Activated CD4-positive, alpha-beta T cell treated with anti-CD3 and anti-CD28 coated beads for 1 hour (primary cell): Measurements from ENCODE around the gene THEM5.

Experiments
- DNase-seq: peaks from one replicate; pipeline ENCODE4 v3.0.0-alpha.2; 2020

Gene THEM5

DNA sequence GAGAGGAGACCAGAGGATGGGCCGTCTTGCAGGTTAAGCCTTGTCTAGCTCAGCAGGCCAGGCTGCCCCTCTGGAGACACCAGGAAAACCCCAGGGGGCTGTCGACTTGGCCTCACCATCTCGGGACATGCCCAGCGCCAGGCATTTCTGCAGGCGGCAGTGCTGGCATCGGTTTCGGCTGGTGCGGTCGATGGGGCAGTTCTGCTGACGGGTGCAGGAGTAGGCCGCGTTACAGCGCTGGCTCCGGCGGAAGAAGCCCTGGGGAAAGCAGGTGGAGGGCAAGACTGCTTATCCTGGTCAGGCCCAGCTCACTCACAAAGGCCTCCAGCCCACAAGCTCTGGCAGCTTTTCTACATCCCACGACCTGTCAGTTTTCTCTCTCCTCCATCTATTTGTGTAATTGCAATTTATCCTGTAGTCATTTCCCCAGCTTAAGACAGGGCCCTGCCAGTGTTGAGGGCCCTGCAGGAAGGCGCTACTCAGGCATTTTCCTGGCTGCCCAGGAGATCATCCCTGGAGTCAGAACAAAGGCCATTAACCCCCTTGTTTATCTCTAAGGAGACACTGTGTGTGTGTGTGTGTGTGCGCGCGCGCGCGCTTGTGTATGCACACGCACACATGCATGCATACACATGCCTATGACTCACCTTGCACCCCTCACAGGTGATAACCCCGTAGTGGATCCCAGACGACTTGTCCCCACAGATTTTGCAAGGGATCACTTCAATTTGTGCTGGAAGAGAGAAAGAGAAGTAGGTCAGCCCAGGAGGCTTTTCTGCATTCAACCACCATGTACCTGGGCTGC is 36.8 kb downstream of the THEM5 start:
- DNase-seq, result no peak

DNA sequence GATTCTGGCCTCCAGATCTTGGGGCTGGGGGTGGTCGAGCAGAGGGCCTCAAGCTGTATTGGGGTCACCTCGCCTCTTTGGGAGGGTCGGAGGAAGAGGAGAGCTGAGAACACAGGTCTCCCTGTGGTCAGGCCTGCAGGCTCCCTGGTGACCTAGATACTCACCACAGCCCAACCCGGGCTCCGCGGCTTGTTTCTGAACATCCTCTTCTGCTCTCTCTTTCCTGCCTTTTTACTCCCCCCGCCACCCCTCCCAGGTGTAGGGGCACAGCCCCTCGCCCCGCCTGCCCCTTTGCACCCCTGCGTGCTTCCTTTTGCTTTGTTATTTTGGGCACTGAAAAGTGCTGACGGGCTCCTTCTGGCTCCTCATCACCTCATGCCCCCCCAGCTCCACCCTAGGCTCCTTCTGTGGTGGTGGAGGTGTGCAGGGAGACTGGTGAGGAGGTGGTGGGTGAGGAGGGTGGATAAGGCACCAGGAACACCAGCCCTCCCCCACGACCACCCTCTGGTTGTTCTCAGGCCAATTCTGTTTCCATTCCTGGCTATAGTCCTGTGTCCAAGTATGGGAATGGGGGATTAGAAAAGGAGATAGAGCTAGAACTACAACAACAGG is 37.7 kb downstream of the THEM5 start:
- no peak for DNase-seq

DNA sequence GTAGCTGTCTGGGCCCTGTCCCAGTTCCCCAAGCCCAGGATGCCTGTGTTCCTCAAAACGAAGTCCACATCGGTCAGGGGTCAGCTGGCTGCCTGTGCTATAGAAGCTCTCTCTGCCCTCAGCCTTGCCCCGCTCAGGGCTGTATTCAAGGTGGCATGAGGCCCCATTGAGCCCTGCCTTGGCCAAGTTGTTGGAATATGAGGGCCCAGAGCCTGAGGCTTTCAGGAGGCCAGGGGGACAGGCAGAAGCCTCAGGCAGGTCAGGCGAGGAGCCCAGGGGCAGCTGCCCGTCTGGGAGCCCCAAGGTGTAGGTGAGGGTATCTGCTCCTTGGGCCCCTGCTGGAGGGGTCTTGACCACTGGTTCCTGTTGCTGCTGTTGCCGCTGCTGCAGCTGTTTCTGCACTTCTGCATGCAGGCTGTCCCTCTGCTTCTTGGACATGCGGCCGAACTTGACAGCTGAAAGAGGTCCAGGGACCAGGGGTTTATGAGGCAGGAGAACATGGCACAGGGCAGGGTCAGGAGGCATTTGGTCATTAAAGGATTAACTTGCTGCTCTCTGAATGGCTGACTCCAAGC is 38.5 kb downstream of the THEM5 start:
- no peak for DNase-seq

DNA sequence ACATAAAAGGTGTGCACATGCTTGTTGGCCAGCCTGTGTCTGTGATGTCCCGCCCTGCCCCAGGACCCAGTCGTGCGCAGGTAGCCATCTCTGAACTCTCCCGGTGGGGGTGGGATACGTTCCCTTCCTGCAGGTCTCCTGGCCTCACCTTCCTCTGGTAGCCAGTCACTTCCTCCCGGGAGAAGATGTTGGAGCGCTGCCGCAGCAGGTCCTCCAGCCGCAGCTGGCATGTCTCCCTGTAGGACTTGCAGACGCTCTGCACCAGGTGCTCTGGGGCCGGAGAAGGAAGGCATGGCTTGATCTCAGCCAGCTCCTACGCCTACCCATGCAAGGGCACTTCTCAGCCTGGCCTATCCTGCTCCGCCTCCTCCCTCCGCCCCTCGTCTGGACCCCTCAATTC is 39.1 kb downstream of the THEM5 start:
- no peak for DNase-seq

DNA sequence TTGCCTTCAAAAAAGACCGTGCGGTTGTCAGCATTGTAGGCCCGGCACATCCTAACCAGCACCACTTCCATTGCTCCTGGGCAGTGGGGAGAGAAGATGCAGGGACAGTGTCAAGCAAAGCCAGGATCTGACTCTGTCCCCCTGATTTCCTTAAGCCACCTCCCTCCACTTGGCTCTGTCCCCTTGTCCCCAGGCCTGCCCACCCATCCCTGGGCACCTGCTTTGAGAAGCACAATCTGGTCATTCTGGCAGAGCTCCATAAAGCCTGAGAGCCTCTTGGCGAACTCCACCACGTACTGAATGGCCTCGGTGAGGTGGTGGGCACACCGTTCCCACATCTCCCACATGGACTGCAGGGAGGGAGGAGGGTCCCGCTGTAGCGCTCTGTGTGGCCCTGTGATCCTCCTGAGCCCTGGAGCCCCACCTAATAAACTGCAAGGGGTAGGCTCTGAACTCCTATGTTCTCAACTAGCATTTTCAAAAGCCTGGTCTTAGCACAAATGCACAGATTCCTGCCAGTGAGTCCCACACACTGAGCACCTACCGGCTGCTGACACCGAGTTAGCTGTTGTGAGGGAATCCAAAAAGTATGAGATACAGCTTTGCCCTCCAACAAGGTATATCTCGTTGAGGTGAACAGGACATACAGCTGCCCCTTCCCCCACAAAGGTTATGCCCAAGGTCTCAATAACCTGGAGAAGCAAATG is 40.1 kb downstream of the THEM5 start:
- no peak for DNase-seq

DNA sequence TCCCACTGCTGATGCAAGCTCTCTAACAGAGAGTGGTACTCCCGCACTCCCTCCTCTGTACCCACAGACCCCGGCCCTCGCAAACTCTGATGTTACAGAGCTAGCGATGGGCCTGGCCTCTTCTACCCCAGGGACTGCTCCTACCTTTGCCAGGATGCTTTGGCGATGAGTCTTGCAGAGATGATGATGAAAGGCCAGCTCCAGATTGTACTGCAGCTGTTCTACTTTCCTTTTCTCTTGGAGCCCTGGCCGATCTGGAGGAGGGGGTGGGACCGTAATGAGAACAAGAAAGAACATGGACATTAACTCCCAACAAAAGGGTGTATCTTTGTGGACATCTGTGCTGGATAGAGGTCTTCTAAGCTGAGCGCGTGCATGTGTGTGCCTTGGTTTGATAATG is 42.3 kb downstream of the THEM5 start:
- DNase-seq, result no peak

DNA sequence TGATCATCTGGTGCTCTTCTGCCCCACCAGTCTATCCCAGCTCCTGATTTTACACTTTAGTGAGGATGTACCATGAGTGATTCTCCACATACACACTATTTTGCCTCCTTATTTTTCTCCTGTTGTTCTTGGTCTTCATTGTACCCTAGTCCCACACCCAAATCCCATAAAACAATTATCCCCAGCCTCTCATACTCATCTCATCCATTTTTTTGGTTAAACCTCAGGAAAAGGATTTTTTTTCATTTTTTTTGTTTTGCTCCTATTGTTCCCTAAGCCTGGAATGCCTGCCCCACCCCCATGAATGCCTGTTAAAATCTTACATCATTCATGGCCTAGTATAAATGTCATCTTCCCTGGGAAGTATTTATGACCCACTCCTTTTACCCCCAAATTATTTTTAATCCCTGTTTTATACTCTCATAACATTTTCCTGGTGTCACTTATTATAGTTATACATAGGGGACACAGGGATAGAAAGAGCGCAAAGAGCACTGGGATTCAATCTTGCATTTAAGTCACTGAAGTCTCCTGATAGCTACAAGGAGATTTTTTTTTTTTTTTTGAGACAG is 43.4 kb downstream of the THEM5 start:
- no peak for DNase-seq

DNA sequence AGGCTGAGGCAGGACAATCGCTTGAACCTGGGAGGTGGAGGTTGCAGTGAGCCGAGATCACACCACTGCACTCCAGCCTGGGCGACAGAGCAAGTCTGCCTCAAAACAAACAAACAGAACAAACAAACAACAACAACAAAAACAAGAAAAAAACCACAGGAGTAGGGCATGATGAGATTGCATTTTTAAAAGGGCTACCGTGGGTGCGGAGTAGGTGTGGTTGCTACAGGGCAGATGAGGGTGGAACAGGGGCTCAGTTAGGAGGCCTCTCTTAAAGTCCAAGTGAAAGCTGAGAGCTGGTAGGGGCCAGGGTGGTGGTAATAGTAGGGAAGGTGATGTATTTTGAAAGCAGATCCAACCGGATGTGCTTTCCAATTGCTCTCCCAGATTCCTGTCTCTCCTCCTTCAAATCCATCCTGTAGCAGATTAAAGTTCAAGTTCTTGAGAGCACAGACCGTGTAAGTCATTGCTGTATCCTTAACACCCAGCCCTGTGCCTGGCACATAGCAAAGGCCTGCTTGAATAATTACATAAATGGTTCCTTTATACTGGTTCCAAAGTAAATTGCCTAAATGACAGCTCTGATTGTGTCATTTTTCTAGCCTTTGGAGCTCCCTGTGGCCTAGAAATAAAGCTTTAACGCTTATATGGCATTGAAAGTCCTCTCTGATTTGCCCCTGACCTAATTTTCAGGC is 44.1 kb downstream of the THEM5 start:
- no peak for DNase-seq

DNA sequence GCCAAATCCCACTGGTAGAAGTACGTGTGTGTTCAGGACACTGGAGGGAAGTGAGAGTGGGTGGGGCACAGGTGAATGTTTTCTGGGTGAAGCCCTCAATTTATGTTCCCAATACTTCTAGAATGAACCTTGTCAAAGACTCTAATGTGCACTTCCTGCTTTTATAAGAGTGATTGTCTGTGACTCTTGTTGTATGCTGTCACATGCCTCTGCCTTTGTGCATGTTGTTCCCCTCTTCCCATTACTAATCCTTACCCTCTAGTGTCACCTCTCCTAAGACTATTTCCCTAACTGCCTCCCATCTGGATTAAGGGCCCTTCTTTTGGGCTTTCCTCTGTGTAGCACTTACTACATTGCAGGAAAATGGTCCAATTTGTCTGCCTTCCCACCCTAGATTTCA is 45.7 kb downstream of the THEM5 start:
- DNase-seq, result no peak

DNA sequence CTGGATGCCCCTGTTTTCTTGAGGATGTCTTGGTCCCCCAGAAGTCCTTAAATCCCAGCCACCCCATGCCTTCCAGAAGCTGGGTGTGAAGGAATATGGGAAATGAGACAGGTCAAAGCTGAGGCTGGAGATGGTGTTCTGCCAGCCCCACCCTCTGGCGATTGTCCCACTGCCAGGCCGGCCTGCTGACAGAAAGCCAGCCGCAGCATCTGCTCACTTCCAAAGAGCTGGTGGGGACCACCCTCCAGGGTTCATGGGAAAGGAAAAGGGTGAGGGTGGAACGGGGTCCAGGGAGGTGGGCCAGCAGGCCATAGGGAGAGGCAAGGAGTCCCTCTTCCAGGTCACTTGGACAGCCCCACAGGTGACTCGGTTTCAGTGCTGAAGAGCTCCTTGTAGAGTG is 46.4 kb downstream of the THEM5 start:
- DNase-seq, result no peak

DNA sequence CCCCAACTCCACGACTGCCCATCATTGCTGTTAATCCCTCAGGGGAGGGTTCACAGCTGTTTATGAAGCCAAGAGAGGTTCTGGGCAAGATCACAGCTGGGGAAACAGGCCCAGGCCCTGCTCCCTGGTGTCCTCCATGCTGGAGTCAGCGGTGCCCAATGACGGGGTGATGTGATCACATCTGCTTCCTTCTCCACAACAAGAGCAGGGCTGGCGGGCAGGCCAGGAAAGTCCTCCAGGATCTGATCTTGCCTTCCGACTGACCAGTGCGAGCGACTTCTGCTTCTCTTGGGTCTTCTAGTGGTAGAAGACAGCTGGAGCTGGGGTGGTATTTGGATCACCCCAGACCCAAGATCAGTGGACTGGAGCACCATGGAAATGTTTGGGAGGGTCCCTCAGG is 47.3 kb downstream of the THEM5 start:
- DNase-seq, result no peak

DNA sequence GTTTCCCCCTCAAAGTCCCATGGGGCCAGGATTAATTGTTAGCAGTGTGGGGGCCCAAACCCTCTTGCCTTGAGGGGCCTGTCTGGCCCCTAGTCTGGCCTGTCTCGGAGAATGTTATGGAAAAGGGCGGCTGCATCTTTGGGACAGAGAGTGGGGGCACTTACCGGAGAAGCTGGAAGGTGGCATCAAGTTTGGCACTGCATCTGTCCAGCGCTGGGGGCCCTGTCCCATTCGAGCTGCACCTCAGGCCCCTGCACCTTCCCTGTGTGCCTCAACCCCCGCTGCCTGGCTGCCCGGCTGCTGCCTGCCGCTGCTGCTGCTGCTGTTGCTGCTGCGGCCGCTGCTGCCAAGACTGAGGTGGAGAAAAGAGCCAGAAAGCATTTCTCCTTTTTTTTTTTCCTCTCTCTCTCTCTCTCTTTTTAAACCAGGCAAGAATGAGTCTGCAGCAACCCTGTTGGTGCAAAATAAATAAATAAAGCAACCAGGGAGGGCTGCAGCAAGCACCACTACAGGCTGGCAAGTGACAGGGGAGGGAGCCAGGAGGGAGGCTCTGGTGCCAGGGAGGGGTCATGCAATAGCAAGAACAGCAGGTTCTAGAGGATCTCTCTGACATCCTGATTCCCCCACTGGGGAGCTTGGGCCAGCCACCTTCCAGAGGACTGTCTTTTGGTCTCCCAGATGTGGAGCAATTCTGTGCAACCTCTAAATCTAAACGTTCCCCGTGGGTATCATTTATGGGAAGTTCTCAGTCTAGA is 48.3 kb downstream of the THEM5 start, which contains the start of gene LINGO4:
TSS of gene LINGO4 (minus strand) at position 354 of the 755 bp plus-strand sequence. CDS start 2,715 bp downstream, outside the sequence.
- DNase-seq, result no peak

DNA sequence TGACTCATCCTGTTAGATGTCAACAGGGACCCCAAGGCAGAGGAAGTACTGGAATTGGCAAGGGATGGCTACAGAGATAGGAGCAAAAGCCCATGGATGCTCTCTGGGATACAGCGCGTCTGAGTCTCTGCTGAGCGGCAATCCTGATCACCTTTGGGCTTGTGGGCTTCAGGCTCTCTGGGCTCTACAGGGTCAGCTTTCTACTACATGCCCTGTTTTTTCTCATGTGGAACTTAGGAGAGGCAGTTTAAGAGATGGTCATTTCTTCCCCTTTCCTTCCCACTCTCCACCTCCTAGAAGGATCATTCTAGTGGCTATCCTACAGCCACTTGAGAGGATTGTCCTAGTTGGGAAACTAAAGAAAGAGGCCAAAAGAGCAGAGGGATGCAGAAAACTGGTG is 49.6 kb downstream of the THEM5 start:
- no peak for DNase-seq

DNA sequence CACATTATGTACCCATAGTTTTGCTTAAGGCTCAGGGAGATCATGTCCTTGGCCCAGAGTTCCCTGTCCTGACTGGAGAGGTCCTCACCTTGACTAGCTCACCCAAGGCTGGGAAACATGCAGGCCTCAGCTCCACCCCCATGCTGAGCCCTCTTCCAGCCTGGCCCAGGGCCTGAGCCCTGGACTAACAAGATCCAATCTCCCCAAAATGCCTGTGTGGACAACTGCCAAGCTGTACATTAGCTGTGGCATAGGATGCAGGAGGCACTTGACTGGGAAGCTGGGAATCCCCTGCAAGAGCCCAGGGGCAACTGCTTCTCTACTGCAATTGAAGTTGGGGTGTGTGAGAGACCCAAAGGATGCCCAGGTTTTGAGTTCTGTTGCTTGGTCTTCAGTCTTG is 50.3 kb downstream of the THEM5 start:
- no peak for DNase-seq

DNA sequence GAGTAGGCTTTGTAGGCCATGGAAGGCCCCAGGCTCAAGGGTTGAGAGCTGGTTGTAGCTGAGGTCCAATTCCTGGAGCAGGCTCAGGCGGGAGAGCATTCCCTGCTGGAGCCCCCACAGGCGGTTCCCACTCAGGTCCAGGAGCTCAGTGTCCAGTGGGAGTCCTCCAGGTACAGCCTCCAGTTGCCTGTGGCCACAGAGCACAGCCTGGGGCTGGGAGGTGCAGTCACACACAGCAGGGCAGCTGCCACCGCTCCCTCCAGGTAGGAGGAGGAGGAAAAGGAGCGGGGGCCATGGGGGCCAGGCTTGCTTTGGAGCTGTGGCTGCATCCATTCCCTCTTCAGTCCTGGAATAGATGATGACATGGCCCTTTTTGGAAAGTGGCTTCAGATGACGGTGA is 51.1 kb downstream of the THEM5 start:
- no peak for DNase-seq

DNA sequence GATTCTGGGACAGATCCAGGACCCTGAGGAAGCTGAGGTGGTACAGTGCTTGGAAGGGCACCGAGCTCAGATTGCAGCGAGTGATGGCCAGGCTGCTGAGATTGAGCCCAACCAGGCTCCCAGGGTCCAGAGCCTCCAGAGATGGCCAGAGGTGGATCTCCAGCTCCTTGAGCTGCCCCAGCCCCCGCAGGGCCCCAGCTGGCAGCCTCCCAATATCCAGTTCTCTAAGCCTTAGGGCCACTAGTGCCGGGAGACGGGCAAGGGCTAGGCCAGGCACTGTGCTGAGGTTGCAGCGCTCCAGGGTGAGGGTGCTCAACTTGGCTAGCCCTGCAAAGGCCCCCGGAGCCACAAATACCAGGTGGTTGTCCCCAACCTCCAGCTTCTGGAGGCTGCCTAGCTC is 51.7 kb downstream of the THEM5 start:
- no peak for DNase-seq

DNA sequence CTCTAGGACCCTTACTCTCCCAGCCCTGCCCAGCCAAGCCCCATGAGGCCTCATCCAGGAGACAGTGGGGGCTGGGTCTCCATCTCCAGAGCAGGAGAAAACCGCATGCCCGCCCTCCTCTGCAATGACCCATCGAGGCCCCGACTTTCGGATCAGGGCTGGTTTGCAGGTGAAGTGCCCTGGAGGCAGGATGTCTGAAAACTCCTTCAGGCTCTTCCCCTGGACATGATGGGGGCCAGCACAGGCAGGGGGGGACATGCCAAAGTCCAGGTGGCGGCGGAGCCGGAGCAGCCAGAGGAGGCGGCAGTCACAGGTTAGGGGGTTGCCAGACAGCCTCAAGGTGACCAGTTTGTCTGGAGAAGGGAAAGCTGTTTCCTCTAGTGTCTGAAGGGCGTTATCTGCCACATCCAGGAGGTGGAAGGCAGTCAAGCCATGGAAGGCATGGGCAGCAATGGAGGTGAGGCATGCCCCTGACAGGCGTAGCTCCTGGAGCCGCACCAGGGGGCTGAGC is 52.1 kb downstream of the THEM5 start:
- DNase-seq, result no peak

DNA sequence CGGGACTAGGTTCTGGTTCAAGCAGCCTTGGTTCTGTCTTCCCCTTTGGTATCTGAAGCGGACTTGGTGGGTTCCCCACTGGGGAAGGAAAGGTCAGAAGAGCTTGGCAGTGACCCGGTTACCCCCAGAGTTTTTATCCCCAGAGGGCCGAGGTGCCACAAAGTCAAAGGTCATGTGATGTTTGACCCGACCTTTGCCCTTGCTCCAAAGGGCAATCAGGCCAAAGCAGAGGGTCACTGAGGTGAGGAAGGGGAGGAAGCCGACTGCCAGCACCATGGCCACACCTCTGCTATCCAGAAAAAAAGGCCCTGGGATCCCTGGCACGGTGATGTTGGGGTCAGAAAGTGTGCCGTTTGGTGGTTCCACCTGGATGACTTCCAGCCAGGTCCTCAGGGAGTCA is 52.7 kb downstream of the THEM5 start:
- no peak for DNase-seq

DNA sequence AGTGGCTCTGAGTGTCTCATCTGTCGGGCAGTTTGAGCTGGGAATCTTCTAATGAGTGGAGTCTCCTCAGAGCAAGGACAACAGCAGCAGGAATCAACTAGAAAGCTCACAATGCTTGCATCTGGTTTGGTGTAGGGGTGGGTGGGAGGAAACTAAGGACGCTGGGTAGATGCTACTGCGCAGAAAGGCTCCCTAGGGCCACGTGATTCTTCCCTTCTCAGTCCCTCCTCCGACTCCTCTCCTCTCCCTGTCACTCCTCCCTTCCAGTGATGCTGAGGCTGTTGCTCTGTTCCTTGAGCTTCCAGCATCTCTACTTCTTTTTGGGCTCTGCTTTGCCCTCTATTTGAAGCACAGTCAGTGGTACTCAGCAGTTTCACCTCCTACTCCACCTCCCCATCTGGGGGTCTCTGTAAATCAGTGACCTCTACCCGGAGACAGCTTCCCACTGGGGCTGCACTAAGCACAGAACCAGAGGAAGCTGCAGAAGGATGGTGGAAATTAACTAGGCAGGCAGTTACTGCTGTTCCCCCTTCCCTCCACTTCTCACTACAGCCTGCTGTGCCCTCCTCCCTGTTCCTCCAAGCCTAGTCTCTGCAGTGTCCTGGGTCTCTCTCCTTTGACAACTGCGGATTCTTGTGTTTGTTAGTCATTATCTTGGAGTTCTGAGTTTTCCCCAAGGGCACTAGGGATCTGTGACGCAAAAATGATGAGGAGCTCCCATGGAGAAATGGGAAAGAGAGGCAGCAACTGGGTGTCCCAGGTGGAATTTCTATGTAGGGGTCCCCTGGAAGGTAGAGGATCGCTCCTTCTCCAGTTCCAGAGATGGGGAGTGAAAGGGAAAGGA is 54.1 kb downstream of the THEM5 start:
- no peak for DNase-seq

DNA sequence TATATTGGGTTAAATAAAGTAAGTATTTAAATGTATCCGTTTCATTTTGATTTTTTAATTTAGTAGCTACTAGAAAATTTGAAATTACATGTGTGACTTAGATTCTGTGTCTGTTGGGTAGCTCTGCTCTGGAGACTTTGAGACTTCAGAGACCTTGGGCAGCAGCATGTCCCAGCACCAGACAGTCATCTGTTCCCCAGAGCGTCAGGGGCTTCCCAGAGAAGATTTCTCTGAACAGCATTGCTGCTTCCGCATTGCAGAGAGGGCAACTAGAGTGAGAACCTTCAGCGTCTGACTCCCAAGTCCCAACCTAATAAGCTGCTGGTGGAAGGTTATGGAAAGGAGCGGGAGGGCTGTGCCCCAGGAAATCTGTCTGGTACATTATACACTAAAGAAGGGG is 54.9 kb downstream of the THEM5 start:
- DNase-seq, result no peak
